GM19043 (cell line): ENCODE measurements around the gene PMF1.
"Not testable (repeated sequence)": the region's sequence is repeated elsewhere in the genome, so short reads cannot be mapped to it uniquely, and the experiment has no call there.

Experiments used
- ATAC-seq: cut with Tn5 transposase; IDR thresholded peaks from one replicate; pipeline ENCODE4 v1.9.1; 2021; ENCODE audit warnings: low read depth; ENCODE audit not compliant: unreplicated experiment

The PMF1 gene

DNA sequence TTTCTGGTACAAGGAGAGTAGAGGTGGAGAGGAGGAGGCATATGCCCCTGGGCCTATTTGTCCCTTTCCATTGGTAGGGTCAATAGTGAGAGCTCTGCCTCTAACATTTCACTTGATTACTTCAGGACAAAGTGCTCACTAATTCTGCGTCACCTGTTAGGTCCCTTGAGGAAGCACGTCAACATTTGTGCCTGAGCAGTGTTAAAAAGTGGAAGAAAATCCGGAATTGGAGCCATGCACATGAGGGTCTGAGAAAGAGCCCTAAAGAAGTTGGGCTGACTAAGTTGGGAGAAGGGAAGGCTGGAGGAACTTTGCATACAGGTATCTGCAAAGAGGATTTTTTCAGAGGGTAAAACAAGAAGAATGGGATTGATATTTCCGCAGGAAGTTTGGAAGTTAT, 17.0 kb upstream of the PMF1 start:
- ATAC-seq: no peak

DNA sequence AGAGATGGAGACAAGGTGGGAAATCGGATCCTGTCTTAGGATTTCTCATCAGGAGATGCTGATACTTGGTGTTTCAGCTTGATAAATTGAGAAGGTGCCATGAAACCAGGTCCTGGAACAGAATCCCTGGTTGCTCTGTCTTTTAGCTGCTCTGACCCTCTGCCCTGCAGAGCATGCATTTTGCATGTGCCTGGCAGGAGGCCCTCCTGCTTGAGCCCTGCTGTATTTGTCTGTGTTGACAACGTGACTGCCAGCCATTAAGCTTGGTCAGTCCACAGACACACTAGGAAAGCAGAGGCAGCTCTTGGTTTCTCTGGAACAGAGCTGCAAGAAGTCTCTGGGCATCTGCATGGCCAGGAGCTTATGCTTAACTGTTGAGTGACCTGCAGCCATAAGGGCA, 16.4 kb upstream of the PMF1 start:
- no peak for ATAC-seq

GRCh38 chr1:156198831-156199349, 13.9 kb upstream of the PMF1 start:
- no peak for ATAC-seq

DNA sequence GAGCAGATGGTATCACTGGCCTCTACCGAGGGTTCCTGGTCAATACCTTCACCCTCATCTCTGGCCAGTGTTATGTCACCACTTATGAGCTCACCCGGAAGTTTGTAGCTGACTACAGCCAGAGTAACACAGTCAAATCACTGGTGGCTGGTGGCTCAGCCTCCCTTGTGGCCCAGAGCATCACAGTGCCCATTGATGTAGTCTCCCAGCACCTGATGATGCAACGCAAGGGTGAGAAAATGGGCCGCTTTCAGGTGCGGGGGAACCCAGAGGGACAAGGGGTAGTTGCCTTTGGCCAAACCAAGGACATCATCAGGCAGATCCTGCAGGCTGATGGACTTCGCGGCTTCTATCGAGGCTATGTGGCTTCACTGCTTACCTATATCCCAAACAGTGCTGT, 12.8 kb upstream of the PMF1 start:
- no peak for ATAC-seq

GRCh38 chr1:156203331-156203730, 9.5 kb upstream of the PMF1 start:
- no peak for ATAC-seq

DNA sequence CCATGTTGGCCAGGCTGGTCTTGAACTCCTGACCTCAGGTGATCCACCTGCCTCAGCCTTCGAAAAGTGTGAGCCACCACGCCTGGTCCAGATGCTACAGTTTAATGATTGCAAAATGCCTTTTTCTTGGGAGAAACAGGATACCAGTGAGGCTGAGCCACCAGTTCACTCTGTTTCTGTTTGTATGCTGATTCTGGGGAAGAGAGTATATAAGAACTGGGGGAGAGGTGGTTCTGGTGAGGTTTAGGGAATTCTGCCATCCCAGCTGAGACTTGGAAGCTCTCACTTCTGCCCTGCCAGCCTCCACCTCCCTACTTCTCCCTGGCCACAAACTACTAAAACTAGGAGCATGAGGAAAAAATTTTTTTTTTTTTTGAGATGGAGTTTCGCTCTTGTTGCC, 8.1 kb upstream of the PMF1 start:
- ATAC-seq: no peak

DNA sequence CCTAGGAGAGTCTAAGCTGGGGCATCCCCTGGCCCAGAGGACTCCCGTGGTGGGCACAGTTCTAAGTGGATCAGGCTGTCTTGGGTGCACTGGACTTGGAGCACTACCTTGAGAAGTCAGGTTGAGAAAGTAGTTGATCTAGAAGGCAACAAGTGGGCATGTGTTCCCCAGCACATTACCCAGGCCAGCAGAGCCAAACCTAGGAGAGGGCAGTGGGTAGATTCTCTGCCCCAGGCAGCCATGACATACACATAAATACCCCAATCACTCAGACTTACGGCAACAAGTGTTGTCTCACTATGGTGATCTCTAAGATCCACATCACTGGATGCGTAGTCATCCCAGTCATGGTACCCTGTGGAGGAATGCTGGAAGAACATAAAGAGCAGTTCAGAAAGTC, 1.6 kb upstream of the PMF1 start:
- ATAC-seq: no peak

GRCh38 chr1:156212130-156212529, 677 bp upstream of the PMF1 start:
- no peak for ATAC-seq

DNA sequence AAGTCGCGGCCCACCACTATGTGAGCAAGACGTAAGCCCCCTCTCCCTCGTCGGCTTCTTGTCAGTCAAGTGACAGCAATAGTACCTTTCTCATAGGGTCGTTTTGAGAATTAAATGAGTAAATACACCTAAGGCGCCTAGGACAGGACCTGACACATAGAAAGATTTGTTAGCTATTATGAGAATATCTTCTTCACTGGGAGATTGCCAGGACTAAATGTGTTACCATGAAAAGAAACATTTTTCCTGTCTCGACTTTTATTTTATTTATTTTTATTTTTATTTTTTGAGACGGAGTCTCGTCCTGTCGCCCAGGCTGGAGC, 798 bp downstream of the PMF1 start:
- ATAC-seq: no peak

DNA sequence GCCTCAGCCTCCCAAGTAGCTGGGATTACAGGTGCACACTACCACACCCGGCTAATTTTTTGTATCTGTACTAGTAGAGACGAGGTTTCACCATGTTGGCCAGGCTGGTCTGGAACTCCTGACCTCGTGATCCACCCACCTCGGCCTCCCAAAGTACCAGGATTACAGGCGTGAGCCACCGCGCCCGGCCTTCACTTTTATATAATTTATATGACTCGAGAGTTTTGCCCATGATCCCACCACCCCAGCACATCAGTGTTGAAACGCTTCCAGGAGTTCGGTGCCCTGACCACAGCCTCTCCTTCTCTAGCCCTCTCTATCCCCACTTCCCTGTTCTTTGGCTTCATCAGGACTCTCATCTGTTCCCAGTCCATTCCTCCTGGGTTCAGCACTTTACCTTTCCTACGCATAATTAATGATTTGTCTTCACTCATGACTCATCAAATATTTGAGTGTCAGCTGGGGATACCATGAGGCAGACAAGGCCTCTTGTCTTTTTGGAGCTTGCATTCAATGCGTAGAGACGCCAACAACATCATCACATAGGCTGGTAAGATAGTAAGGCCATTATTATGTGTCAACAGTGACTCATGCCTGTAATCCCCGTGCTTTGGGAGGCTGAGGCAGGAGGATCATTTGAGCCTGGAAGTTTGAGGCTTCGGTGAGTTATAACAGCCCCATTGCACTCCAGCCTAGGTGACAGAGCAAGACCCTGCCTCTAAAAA, 1.4 kb downstream of the PMF1 start:
- no peak for ATAC-seq

DNA sequence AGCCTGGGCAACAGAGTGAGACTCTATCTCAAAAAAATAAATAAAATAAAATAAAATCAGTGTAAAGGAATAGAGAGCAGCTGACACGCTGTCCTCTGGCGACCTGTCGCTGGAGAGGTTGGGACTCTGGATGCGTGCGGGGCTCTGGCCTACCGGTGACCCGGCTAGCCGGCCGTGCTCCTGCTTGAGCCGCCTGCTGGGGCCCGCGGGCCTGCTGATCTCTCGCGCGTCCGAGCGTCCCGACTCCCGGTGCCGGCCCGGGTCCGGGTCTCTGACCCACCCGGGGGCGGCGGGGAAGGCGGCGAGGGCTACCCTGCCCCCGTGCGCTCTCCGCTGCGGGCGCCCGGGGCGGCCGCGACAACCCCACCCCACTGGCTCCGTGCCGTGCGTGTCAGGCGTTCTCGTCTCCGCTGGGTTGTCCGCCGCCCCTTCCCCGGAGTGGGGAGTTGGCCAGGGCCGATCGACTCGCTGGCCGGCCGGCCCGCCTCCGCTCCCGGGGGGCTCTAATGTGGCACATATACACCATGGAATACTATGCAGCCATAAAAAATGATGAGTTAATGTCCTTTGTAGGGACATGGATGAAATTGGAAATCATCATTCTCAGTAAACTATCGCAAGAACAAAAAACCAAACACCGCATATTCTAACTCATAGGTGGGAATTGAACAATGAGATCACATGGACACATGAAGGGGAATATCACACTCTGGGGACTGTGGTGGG, 3.7 kb downstream of the PMF1 start:
- not testable (repeated sequence) for ATAC-seq

- ATAC-seq: no peak
Measured at GRCh38 chr1:156217871-156218270, 5.1 kb downstream of the PMF1 start.

DNA sequence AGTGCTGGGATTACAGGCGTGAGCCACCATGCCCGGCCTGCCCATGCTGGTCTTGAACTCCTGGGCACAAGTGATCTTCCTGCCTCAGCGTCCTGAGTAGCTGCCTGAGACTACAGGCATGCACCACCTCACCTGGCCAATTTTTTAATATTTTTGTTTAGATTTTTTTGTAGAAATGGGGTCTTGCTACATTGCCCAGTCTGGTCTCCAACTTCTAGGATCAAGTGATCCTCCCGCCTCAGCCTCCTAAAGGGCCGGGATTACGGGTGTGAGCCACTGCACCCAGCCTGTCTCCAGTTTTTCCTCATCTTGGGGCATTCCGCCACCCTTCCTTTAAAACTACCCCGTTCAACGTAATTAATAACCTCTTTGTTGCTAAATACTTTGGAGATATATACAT, 7.4 kb downstream of the PMF1 start:
- no peak for ATAC-seq

DNA sequence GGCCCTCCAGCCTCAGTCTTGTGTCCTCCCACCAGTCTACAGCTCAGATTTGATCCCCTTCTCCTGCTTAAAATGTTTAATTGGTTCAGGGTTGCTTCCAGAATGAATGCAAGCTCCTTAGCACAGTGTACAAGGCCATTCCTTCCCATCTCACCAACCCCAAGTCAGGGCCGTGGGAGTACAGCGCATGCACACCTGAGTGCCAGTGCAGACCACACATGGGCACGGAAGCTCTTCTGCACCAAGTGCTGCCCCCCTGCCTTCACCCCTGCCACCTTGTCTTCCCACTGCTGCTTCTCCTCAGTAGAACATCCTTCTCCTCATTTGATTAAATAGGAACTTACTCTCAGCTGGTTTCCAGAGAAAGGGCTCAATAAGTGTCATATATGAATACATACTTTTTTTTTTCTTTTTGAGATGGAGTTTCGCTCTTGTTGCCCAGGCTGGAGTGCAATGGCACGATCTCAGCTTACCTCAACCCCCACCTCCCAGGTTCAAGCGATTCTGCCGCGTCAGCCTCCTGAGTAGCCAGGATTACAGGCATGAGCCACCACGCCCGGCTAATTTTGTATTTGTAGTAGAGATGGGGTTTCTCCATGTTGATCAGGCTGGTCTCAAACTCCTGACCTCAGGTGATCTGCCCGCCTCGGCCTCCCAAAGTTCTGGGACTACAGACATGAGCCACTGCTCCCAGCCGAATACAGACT, 9.3 kb downstream of the PMF1 start:
- no peak for ATAC-seq

GRCh38 chr1:156225677-156226014, 12.8 kb downstream of the PMF1 start:
- no peak for ATAC-seq

DNA sequence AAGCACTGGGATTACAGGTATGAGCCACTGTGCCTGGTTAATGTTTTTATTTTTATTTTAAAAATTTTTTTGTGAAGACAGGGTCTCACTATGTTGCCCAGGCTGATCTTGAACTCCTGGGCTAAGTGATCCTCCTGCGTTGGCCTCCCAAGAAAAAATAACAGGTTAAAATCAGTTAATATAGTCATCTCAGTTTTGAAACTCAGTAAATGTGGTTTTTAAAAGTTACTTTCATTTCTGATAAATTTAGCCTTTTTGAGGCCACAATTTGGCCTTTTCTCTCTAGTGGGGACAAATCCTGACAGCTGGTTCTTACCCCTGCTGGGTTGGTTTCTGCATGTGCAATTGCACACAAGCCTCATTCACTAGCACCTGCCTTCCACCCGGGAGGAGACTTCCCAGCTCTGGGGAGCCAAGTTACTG, 13.3 kb downstream of the PMF1 start:
- peak; percentile 67 for ATAC-seq

DNA sequence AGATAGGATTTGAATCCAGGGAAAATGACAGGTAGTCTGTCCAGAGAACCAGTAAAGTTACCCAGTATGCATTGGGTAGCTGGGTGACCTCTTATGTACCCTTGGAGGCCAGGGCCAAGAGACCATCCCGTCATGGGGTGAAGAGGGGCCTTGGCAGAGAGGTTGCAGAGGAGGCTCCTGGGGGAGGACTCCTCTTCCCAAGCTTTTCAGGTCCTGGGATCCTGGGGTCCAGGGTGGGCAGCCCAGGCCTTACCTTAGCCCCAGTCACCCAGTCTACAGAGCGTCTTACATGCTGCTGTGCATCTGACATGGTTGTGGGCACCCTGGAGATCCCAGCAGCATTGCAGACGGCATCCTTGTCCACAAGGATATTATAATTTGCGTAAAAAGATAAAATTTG, 14.0 kb downstream of the PMF1 start:
- ATAC-seq: peak; percentile 9

DNA sequence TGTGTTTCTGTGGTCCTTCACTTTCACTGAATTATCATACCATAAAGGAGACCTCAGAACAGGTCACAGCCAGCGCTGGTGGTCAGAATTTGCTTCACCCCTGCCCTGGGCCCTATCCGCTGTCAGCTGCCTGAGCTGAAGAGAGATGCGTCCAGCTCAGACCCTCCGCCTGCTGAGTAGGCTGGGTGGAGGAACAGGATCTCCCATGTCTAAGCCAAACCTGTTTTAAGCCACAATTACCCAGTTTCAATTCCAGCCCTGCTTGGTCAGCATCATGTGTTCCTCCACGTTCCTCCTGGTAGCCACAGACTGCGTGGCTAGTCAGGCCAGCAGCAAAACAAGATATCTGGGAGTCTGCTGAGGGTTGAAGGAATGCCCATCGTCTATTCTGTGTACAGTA, 15.7 kb downstream of the PMF1 start:
- no peak for ATAC-seq

DNA sequence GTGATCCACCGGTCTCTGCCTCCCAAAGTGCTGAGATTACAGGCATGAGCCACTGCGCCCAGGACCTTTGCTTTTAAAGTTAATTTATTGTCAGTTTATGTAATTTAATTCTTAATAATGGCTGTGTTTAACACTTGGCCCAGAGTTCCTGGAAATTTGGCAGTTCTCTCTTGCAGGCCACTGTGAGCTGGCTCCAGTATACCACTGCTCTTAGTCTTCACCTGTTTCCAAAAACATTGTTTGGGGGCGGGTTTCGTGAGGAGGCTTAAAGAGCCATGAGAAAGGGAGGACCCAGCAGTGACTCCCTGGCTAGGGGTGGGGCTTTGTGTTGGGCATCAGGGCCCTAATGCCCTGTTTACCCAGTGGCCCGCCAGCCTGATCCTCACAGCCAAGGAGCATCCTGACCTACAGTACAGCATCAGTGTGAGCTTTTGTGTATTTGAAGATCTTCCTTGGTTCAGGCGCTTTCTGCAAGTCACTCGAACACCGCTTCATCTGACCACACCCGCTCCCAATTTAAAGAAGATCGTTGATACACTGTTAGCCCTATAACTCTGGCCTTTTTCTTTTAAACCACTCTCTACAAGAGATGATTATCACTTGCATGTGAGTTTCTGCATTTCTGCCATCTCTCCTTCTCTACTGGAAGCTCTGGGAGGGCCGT, 17.1 kb downstream of the PMF1 start:
- no peak for ATAC-seq

DNA sequence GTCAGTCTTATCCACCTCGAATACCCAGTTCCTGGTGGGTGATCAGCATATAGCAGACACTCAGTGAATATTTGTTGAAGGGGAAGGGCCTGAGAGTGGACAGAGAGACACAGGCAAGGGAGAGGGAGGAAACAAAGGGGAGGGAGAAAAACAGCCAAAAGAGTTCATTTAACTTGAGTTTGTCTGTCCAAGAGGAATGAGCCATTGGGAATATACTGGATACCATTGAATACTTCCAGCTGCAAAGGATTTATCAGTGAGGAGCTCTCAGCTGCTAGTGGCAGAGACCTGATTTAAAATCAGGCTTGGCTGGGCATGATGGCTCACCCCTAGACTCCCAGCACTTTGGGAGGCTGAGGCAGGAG, 17.6 kb downstream of the PMF1 start:
- no peak for ATAC-seq

DNA sequence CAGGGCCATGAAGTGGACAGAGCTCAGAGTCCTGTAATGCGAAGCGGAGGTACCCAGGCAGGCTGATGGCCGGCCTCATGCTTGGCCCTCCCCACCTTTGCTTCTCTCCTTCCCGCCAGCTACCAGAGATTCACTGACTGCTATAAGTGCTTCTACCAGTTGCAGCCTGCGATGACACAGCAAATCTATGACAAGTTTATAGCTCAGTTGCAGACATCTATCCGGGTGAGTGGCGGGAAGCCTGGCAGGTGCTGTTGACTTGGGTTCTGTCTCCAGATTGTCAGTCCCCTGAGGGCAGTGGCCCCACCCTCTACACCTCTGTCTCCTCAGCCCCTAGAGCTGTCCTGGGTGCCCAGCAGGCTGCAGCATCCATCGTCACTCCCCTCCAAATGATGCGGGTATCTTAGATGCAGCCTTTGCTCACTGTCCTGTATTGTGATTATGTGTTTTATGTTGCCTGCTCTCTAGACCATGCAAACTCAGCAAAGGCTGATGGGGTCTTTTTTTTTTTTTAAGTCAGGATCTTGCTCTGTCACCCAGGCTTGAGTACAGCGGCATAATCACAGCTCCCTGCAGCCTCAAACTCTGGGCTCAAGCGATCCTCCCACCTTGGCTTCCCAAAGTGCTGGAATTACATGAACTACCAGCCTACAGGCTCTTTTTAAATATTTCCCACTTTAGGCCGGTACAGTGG, 19.5 kb downstream of the PMF1 start:
- no peak for ATAC-seq
